Panc1 (cell line): Measurements from ENCODE around the gene GOLGA8M. TPM values are rescaled to one million over a fixed set of nuclear protein-coding genes. Genes with fewer than 3 reads are reported as not detected.
"Not testable (repeated sequence)": the region's sequence is repeated elsewhere in the genome, so short reads cannot be mapped to it uniquely, and the experiment has no call there.

Experiments used
- ATAC-seq: fragments of 200-7000 bp; cut with Tn5 transposase; 2 replicates; pipeline ENCODE4 v1.9.1; 2020; ENCODE audit warnings: mild to moderate bottlenecking, moderate library complexity
- BruUV-seq: library from RNA; stranded (reverse); fragments of 400-500 nt; replicated peaks from 2 replicates; lab custom pipeline; 2021; lab: Mats Ljungman, UMichigan
- CTCF ChIA-PET: fragments of 300-600 bp; sonication (Branson Sonifier 250); formaldehyde crosslinking; loops from one replicate; lab custom pipeline; 2022; ENCODE audit warnings: antibody characterized with exemption; lab: Charles Lee
- POLR2A ChIA-PET: fragments of 300-600 bp; sonication (Branson Sonifier 250); formaldehyde crosslinking; loops from one replicate; lab custom pipeline; 2022; ENCODE audit warnings: antibody characterized with exemption; lab: Charles Lee
- DNase-seq: peaks from one replicate; pipeline ENCODE4 v3.0.0-alpha.2; 2010; ENCODE audit warnings: low read depth, low spot score
- H3K27ac ChIP-seq: 2 replicates; pipeline ENCODE4 v1.5.1; 2011; ENCODE audit warnings: mild to moderate bottlenecking, low read length, inconsistent platforms
- H3K27me3 ChIP-seq: fragments of 200-500 bp; sonication (Bioruptor generic); 2 replicates; pipeline ENCODE4 v1.6.0; 2014; ENCODE audit warnings: low read length, inconsistent platforms; ENCODE audit not compliant: control insufficient read depth, insufficient read depth
- H3K36me3 ChIP-seq: fragments of 200-500 bp; sonication (Bioruptor generic); 2 replicates; pipeline ENCODE4 v1.5.1; 2014; ENCODE audit warnings: inconsistent platforms, mild to moderate bottlenecking, low read length, moderate library complexity; ENCODE audit not compliant: control insufficient read depth, insufficient read depth
- H3K4me1 ChIP-seq: 2 replicates; pipeline ENCODE4 v1.5.1; 2011; ENCODE audit warnings: inconsistent platforms, mild to moderate bottlenecking, low read length, moderate library complexity; ENCODE audit not compliant: control insufficient read depth, insufficient read depth
- H3K4me3 ChIP-seq, 2 experiments: 2 replicates each; pipeline ENCODE4 v1.5.1; 2011 to 2012; ENCODE audit warnings: low read depth in 2 of 2, low read length in 2 of 2, mild to moderate bottlenecking in 2 of 2, inconsistent platforms in 1 of 2, moderate library complexity in 1 of 2
- H3K9me3 ChIP-seq: fragments of 200-500 bp; sonication (Bioruptor generic); 2 replicates; pipeline ENCODE4 v1.5.1; 2014; ENCODE audit warnings: low read depth, mild to moderate bottlenecking, inconsistent platforms, low read length, moderate library complexity; ENCODE audit not compliant: control insufficient read depth, insufficient read depth
- in situ Hi-C: cut with HindIII; loops from 2 replicates; pipeline ENCODE4 v1.10.0; 2016; ENCODE audit warnings: low sequenced_read_pairs, low pct_unique_long_range_greater_than_20kb
- intact Hi-C: fragments of 100-400 bp; cut with micrococcal nuclease; formaldehyde crosslinking; loops from one replicate; pipeline ENCODE4 v1.10.0; 2022; ENCODE audit not compliant: unreplicated experiment
- total RNA-seq: library from RNA; stranded (reverse); gene quantifications from one replicate; pipeline ENCODE4 v1.2.1, GENCODE V29; 2021; ENCODE audit not compliant: unreplicated experiment
- TF ChIP-seq, protein P1 (sequence below), 2 experiments: IDR thresholded peaks; 2 replicates each; pipeline ENCODE4 v1.6.1; 2011 to 2012; ENCODE audit warnings: low read depth in 2 of 2, control low read depth in 1 of 2, low read length in 1 of 2, mild to moderate bottlenecking in 1 of 2, moderate library complexity in 1 of 2; ENCODE audit not compliant: insufficient read depth in 1 of 2

The GOLGA8M gene
- total RNA-seq, 1 experiment from 2014 or later, result 0.87 TPM

DNA sequence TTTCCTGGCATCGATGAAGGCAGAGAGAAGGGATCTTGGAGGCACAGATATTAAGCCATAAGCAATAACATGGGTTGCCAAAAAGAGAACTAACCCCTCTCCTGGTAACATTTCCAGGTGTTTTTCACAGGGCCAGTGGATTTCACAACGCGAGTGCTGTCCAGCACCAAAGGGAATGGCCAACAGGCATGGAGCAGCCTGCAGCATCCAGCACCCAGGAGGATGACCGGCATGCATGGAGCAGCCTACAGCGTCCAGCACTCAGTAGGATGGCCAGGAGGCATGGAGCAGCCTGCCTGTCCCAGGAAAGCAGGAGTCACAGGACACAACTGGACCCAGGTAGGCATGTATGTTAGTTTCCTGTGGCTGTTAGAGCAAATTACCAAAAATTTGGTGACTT is 11.8 kb upstream of the GOLGA8M start:
- intact Hi-C loops, H3K27me3 ChIP-seq, BruUV-seq, H3K36me3 ChIP-seq, H3K4me1 ChIP-seq, in situ Hi-C loops, H3K4me3 ChIP-seq, H3K9me3 ChIP-seq, CTCF ChIA-PET, POLR2A ChIA-PET, ATAC-seq, DNase-seq, H3K27ac ChIP-seq: not testable (repeated sequence)
- TF ChIP-seq, protein P1, sequence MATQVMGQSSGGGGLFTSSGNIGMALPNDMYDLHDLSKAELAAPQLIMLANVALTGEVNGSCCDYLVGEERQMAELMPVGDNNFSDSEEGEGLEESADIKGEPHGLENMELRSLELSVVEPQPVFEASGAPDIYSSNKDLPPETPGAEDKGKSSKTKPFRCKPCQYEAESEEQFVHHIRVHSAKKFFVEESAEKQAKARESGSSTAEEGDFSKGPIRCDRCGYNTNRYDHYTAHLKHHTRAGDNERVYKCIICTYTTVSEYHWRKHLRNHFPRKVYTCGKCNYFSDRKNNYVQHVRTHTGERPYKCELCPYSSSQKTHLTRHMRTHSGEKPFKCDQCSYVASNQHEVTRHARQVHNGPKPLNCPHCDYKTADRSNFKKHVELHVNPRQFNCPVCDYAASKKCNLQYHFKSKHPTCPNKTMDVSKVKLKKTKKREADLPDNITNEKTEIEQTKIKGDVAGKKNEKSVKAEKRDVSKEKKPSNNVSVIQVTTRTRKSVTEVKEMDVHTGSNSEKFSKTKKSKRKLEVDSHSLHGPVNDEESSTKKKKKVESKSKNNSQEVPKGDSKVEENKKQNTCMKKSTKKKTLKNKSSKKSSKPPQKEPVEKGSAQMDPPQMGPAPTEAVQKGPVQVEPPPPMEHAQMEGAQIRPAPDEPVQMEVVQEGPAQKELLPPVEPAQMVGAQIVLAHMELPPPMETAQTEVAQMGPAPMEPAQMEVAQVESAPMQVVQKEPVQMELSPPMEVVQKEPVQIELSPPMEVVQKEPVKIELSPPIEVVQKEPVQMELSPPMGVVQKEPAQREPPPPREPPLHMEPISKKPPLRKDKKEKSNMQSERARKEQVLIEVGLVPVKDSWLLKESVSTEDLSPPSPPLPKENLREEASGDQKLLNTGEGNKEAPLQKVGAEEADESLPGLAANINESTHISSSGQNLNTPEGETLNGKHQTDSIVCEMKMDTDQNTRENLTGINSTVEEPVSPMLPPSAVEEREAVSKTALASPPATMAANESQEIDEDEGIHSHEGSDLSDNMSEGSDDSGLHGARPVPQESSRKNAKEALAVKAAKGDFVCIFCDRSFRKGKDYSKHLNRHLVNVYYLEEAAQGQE (IDR thresholded peaks at IDR 0.05; ENCODE audit: insufficient read depth in 1 of 2, low read depth in 2 of 2, low read length in 1 of 2), result 0 out of 4 replicates have a peak, but pooled peaks of 1 of the 2 experiments have one; percentile 19

DNA sequence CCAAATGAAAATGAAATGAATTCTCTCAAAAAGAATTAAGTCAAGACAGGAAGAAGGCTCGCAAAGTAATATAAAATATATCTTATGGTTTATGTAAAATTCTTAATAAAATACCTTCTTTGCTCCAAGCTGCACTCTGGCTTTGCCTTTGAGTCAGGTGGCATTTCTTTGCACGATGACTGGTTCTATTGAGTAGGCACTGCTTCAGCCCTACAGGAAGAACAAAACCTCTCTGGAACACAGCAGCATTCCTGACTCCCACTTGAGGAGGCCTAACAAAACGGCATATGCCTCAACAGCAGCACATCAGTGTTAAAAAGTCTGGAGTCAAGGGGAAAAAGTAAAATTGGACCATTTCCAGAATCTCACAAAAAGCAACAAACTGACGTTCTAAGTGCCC is 7.4 kb upstream of the GOLGA8M start:
- H3K4me3 ChIP-seq, DNase-seq, ATAC-seq, H3K36me3 ChIP-seq, BruUV-seq, H3K4me1 ChIP-seq, H3K9me3 ChIP-seq, POLR2A ChIA-PET, H3K27me3 ChIP-seq, in situ Hi-C loops, H3K27ac ChIP-seq, intact Hi-C loops, CTCF ChIA-PET: not testable (repeated sequence)

DNA sequence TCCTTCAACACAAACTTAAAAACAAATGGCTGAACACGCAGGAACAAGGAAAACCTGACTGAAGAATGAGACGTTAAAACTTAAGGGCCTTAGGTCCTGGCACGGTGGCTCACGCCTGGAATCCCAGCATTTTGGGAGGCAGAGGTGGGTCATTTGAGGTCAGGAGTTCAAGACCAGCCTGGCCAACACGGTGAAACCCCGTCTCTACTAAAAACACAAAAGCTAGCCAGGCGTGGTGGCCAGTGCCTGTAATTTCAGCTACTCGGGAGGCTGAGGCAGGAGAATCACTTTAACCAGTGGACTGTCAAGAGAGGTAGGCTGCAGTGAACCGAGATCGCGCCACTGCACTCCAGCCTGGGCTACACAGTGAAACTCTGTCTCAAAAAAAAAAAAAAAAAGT is 6.4 kb upstream of the GOLGA8M start:
- BruUV-seq, H3K27ac ChIP-seq, H3K27me3 ChIP-seq, in situ Hi-C loops, H3K9me3 ChIP-seq, H3K4me3 ChIP-seq, H3K36me3 ChIP-seq, ATAC-seq, H3K4me1 ChIP-seq, CTCF ChIA-PET, POLR2A ChIA-PET, DNase-seq, intact Hi-C loops: not testable (repeated sequence)

DNA sequence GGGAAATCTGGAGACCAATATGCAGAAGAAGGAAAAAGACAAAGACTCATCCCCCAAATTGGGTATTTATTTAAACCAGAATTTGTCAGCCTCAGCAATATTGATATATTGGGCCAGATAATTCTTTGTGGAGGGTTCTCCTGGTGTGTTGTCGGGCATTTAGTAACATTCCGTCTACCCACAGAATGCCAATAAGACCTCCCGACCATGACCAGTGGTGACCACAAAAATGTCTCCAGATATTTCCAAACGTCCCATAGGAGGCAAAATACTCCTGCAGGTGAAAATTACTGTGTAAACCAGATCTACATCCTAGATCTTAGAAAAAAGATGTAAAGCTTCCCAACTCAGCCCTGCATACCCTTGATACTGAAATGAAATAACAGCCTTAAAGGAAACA is 2.0 kb upstream of the GOLGA8M start:
- H3K4me3 ChIP-seq, H3K27me3 ChIP-seq, H3K36me3 ChIP-seq, ATAC-seq, H3K9me3 ChIP-seq, H3K27ac ChIP-seq, POLR2A ChIA-PET, H3K4me1 ChIP-seq, BruUV-seq, intact Hi-C loops, in situ Hi-C loops, DNase-seq, CTCF ChIA-PET: not testable (repeated sequence)
